IMR-90 (cell line): ENCODE results near the gene SLC22A14. TPM values are rescaled to one million over a fixed set of nuclear protein-coding genes. Genes with fewer than 3 reads are reported as not detected.
A peak's percentile ranks its signal among the peaks of the same experiment; 100 is the strongest.

Experiments used
- ATAC-seq: fragments of 200-7000 bp; cut with Tn5 transposase; 2 replicates; pipeline ENCODE4 v1.9.1; 2020; ENCODE audit warnings: low read depth, mild to moderate bottlenecking, moderate library complexity
- Bru-seq: library from RNA; stranded (reverse); fragments of 400-500 nt; gene quantifications from one replicate; lab custom pipeline; 2021; lab: Mats Ljungman, UMichigan
- BruChase-seq, 2 experiments: library from RNA; stranded (reverse); fragments of 400-500 nt; gene quantifications; one replicate each; lab custom pipeline; 2021; lab: Mats Ljungman, UMichigan
- BruUV-seq: library from RNA; stranded (reverse); fragments of 400-500 nt; replicated peaks from 2 replicates; lab custom pipeline; 2021; lab: Mats Ljungman, UMichigan
- CTCF ChIA-PET: fragments of 300-600 bp; formaldehyde crosslinking; extraction: SDS; loops from one replicate; lab custom pipeline; 2021; ENCODE audit warnings: antibody characterized with exemption; lab: Yijun Ruan, JAX
- POLR2A ChIA-PET: fragments of 300-600 bp; sonication (Branson Sonifier 250); formaldehyde crosslinking; loops from one replicate; lab custom pipeline; 2022; ENCODE audit warnings: antibody characterized with exemption; ENCODE audit not compliant: unreplicated experiment; lab: Charles Lee
- DNase-seq: peaks from one replicate; pipeline ENCODE4 v3.0.0; 2013
- H2AFZ ChIP-seq: replicated peaks from 2 replicates; pipeline ENCODE3; 2013; ENCODE audit warnings: low read length, mild to moderate bottlenecking; ENCODE audit not compliant: poor library complexity
- H2AK5ac ChIP-seq: 2 replicates; pipeline ENCODE4 v1.6.1; 2013; ENCODE audit warnings: low read depth, low read length, inconsistent platforms
- H2AK9ac ChIP-seq: replicated peaks from 2 replicates; pipeline ENCODE3; 2013; ENCODE audit warnings: mild to moderate bottlenecking, low read depth, low read length, moderate library complexity; ENCODE audit not compliant: poor library complexity
- H2BK120ac ChIP-seq: 2 replicates; pipeline ENCODE4 v1.6.1; 2013; ENCODE audit warnings: low read depth, low read length, inconsistent platforms
- H2BK15ac ChIP-seq: 3 replicates; pipeline ENCODE4 v1.6.1; 2013; ENCODE audit warnings: low read depth, low read length, inconsistent platforms
- H2BK20ac ChIP-seq: 2 replicates; pipeline ENCODE4 v1.6.1; 2013; ENCODE audit warnings: low read depth, mild to moderate bottlenecking, inconsistent platforms, low read length, moderate library complexity
- H2BK5ac ChIP-seq: 2 replicates; pipeline ENCODE4 v1.6.1; 2013; ENCODE audit warnings: mild to moderate bottlenecking, low read depth, low read length, inconsistent platforms; ENCODE audit not compliant: poor library complexity, severe bottlenecking
- H3K14ac ChIP-seq: replicated peaks from 2 replicates; pipeline ENCODE4 v1.6.1; 2013; ENCODE audit warnings: low read depth, low read length, inconsistent platforms
- H3K18ac ChIP-seq: 2 replicates; pipeline ENCODE4 v1.6.1; 2013; ENCODE audit warnings: low read depth, low read length, control low read depth
- H3K23ac ChIP-seq: 2 replicates; pipeline ENCODE4 v1.6.1; 2013; ENCODE audit warnings: low read depth, low read length, inconsistent platforms
- H3K27ac ChIP-seq: 2 replicates; pipeline ENCODE4 v1.5.1; 2013; ENCODE audit warnings: mild to moderate bottlenecking, control low read depth, low read length; ENCODE audit not compliant: insufficient read depth
- H3K27me3 ChIP-seq: 2 replicates; pipeline ENCODE4 v1.6.1; 2013; ENCODE audit warnings: low read length; ENCODE audit not compliant: control insufficient read depth, insufficient read depth
- H3K36me3 ChIP-seq: 2 replicates; pipeline ENCODE4 v1.6.1; 2013; ENCODE audit warnings: low read length, mixed read lengths; ENCODE audit not compliant: control insufficient read depth, insufficient read depth
- H3K4ac ChIP-seq: 2 replicates; pipeline ENCODE4 v1.6.1; 2013; ENCODE audit warnings: low read depth, low read length, inconsistent platforms
- H3K4me1 ChIP-seq: 2 replicates; pipeline ENCODE4 v1.6.1; 2013; ENCODE audit warnings: low read length, mixed read lengths; ENCODE audit not compliant: control insufficient read depth, insufficient read depth
- H3K4me2 ChIP-seq: 2 replicates; pipeline ENCODE4 v1.6.1; 2013; ENCODE audit warnings: low read depth, mild to moderate bottlenecking, control low read depth, low read length, moderate library complexity
- H3K4me3 ChIP-seq: 2 replicates; pipeline ENCODE4 v1.5.1; 2013; ENCODE audit warnings: low read depth, mild to moderate bottlenecking, control low read depth, low read length, moderate library complexity; ENCODE audit not compliant: insufficient read depth
- H3K56ac ChIP-seq: 2 replicates; pipeline ENCODE4 v1.6.1; 2013; ENCODE audit warnings: low read length, inconsistent platforms; ENCODE audit not compliant: insufficient read depth; ENCODE audit errors: extremely low read depth
- H3K79me1 ChIP-seq, 2 experiments: 2 replicates each; pipeline ENCODE4 v1.6.1; 2013; ENCODE audit warnings: low read length in 2 of 2, inconsistent platforms in 1 of 2, low read depth in 1 of 2
- H3K9ac ChIP-seq: 2 replicates; pipeline ENCODE4 v1.6.1; 2013; ENCODE audit warnings: low read depth, low read length, control low read depth
- H3K9me1 ChIP-seq: 2 replicates; pipeline ENCODE4 v1.6.1; 2013; ENCODE audit warnings: low read length, inconsistent platforms; ENCODE audit not compliant: insufficient read depth
- H3K9me3 ChIP-seq: 2 replicates; pipeline ENCODE4 v1.6.1; 2013; ENCODE audit warnings: low read length; ENCODE audit not compliant: control insufficient read depth, insufficient read depth
- H4K20me1 ChIP-seq: 2 replicates; pipeline ENCODE4 v1.6.1; 2013; ENCODE audit warnings: low read length, inconsistent platforms; ENCODE audit not compliant: insufficient read depth
- H4K5ac ChIP-seq: 2 replicates; pipeline ENCODE4 v1.6.1; 2013; ENCODE audit warnings: mild to moderate bottlenecking, low read depth, low read length, control low read depth
- H4K8ac ChIP-seq, 2 experiments: 2 replicates each; pipeline ENCODE4 v1.6.1; 2013; ENCODE audit warnings: low read depth in 2 of 2, low read length in 2 of 2, control low read depth in 1 of 2, inconsistent platforms in 1 of 2
- H4K91ac ChIP-seq: 2 replicates; pipeline ENCODE4 v1.6.1; 2013; ENCODE audit warnings: low read depth, low read length, inconsistent platforms; ENCODE audit not compliant: insufficient read depth
- CHD1 ChIP-seq: IDR thresholded peaks from 2 replicates; pipeline ENCODE4 v1.6.1; 2012; ENCODE audit warnings: low read depth, low read length, improper control_type of control experiment
- ELK1 ChIP-seq: fragments of 150-350 bp; IDR thresholded peaks from 2 replicates; pipeline ENCODE4 v1.6.1; 2016; ENCODE audit warnings: low read depth, mild to moderate bottlenecking, low read length, moderate library complexity, borderline replicate concordance
- FOS ChIP-seq: fragments of 150-350 bp; IDR thresholded peaks from 2 replicates; pipeline ENCODE4 v1.6.1; 2016; ENCODE audit warnings: low read depth, low read length
- MAZ ChIP-seq: IDR thresholded peaks from 2 replicates; pipeline ENCODE4 v1.6.1; 2012; ENCODE audit warnings: low read depth, mild to moderate bottlenecking, low read length, improper control_type of control experiment, moderate library complexity, borderline replicate concordance
- MXI1 ChIP-seq: IDR thresholded peaks from 2 replicates; pipeline ENCODE4 v1.6.1; 2012; ENCODE audit warnings: low read depth, mild to moderate bottlenecking, low read length, moderate library complexity, borderline replicate concordance
- RCOR1 ChIP-seq: IDR thresholded peaks from 2 replicates; pipeline ENCODE4 v1.6.1; 2012; ENCODE audit warnings: mild to moderate bottlenecking, low read length, improper control_type of control experiment; ENCODE audit not compliant: insufficient replicate concordance
- USF2 ChIP-seq: fragments of 150-350 bp; IDR thresholded peaks from 2 replicates; pipeline ENCODE4 v1.6.1; 2017; ENCODE audit warnings: mild to moderate bottlenecking, antibody characterized with exemption, low read length, low read depth
- WGBS, 2 experiments: methylation state at CpG; one replicate each; pipeline versions ENCODE4 v1.1.5 to v1.1.7; 2013; ENCODE audit warnings: missing lambda C conversion rate in 2 of 2; ENCODE audit not compliant: insufficient read length in 1 of 2; ENCODE audit errors: extremely low coverage in 2 of 2; 5-methylcytosine and 5-hydroxymethylcytosine counted together
- dilution Hi-C: fragments of 300-500 bp; cut with HindIII; formaldehyde crosslinking; loops from one replicate; pipeline ENCODE4 v1.14.3; 2018; ENCODE audit warnings: low sequenced_read_pairs; ENCODE audit not compliant: unreplicated experiment
- in situ Hi-C: fragments of 300-500 bp; cut with MboI; formaldehyde crosslinking; loops from 3 replicates; pipeline ENCODE4 v1.14.3; 2019; ENCODE audit warnings: low sequenced_read_pairs, inconsistent platforms, mixed read lengths
- intact Hi-C: fragments of 100-400 bp; cut with micrococcal nuclease; formaldehyde crosslinking; loops from 2 replicates; pipeline ENCODE4 v1.10.0; 2022
- long read RNA-seq: library from polyadenylated mRNA; unstranded; transcript quantifications from one replicate; pipeline ENCODE4 v2.0.0, GENCODE V29; 2021; ENCODE audit not compliant: unreplicated experiment
- polyA plus RNA-seq, 3 experiments: library from polyadenylated mRNA; depleted of rRNA; stranded (reverse); fragments of >200 nt; gene quantifications; 2 replicates each; pipeline ENCODE4 v1.2.3, GENCODE V29; 2012; ENCODE audit warnings: low replicate concordance in 1 of 3
- total RNA-seq: library from RNA; depleted of rRNA; stranded (reverse); fragments of >200 nt; gene quantifications from 2 replicates; pipeline ENCODE4 v1.2.3, GENCODE V29; 2012; rRNA removed

SLC22A14 gene
- total RNA-seq (under 0.01 TPM in 1 of 2 replicates, not detected in the other), polyA plus RNA-seq (2012; rRNA removed) (0.07 and 0.10 TPM in 2 replicates), Bru-seq, nascent RNA (percentile 35 among the genes with signal in this experiment), BruChase-seq, experiment 1, labeled RNA remaining after a 6-hour chase (percentile 39 among the genes with signal in this experiment), BruChase-seq, experiment 2, labeled RNA remaining after a 2-hour chase (percentile 41 among the genes with signal in this experiment)
- polyA plus RNA-seq (2012; cell fraction: cytosol; rRNA removed) = 0.04 and 0.14 TPM in 2 replicates
- 0.36 and 0.62 TPM in 2 replicates for polyA plus RNA-seq (2012; cell fraction: nucleus; rRNA removed; ENCODE audit: low replicate concordance)
- long read RNA-seq = 0 reads

- POLR2A ChIA-PET = no interaction called here
- Histone ChIP-seq H2AK5ac (no peak within 1 kb of the TSS), H4K20me1 (no peaks in the 10 kb centered on the region)
Observed at GRCh38 chr3:38281895-38282686, at the start of gene SLC22A14. Gene SLC22A14 (plus strand): TSS chr3:38282294. CDS start chr3:38306027, 23,733 bp downstream.

More at GRCh38 chr3:38281895-38282686, at the start of gene SLC22A14:
- dilution Hi-C loops = no loop called here
- Histone ChIP-seq H3K27me3 (no peaks in the 10 kb centered on the region), H4K91ac (no peak within 1 kb of the TSS), H2BK15ac (no peak within 1 kb of the TSS), H3K4me2 (no peak within 1 kb of the TSS), H3K4me3 (no peak within 1 kb of the TSS), H3K79me1 (no peaks in the 10 kb centered on the region), H2AK9ac (peak within 1 kb of the TSS; percentile 37), H4K5ac (no peak within 1 kb of the TSS), H3K9me3 (no peaks in the 10 kb centered on the region), H3K23ac (no peak within 1 kb of the TSS), H3K9me1 (peaks cover 4% of the 10 kb centered on the region; the same call in 1 of the 2 replicates), H4K8ac (no peak within 1 kb of the TSS), H3K4ac (no peak within 1 kb of the TSS), H3K4me1 (no peaks in the 10 kb centered on the region), H2AFZ (no peak within 1 kb of the TSS), H3K36me3 (peaks cover 5% of the 10 kb centered on the region), H2BK120ac (no peak within 1 kb of the TSS), H3K14ac (no peak within 1 kb of the TSS), H3K18ac (no peak within 1 kb of the TSS), H2BK5ac (no peak within 1 kb of the TSS), H2BK20ac (no peak within 1 kb of the TSS), H3K56ac (no peak within 1 kb of the TSS), H3K9ac (no peak within 1 kb of the TSS), H3K27ac (no peak within 1 kb of the TSS)
- no peak for TF ChIP-seq MAZ
- no peak for TF ChIP-seq ELK1
- TF ChIP-seq CHD1 = no peak
- TF ChIP-seq RCOR1 = no peak
- TF ChIP-seq USF2 = no peak
- no peak for TF ChIP-seq FOS
- TF ChIP-seq MXI1 = no peak
- DNase-seq (no peak), ATAC-seq (no peak)
- intact Hi-C loops = no loop called here
- 85% methylated on average over 4 of the region's 14 CpGs; no CpG with 5 or more reads in 1 of the 2 experiments for WGBS, 2 experiments
- BruUV-seq = no TSS peak
- CTCF ChIA-PET = interaction anchor here (1.0 kb wide), 1 partner anchor 16 kb away, joined by 3 read pairs; no protein-coding TSS in a partner anchor
- in situ Hi-C loops = no loop called here
